Activated CD8-positive, alpha-beta memory T cell treated with anti-CD3 and anti-CD28 coated beads, Interleukin-2, amount 50 U/mL, for 48 hours (primary cell): ENCODE measurements around the gene RAET1E.
"Not testable (repeated sequence)": the region's sequence is repeated elsewhere in the genome, so short reads cannot be mapped to it uniquely, and the experiment has no call there.

Source experiments
- DNase-seq: peaks from one replicate; pipeline ENCODE4 v3.0.0-alpha.2; 2020

Gene RAET1E, protein sequence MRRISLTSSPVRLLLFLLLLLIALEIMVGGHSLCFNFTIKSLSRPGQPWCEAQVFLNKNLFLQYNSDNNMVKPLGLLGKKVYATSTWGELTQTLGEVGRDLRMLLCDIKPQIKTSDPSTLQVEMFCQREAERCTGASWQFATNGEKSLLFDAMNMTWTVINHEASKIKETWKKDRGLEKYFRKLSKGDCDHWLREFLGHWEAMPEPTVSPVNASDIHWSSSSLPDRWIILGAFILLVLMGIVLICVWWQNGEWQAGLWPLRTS

DNA sequence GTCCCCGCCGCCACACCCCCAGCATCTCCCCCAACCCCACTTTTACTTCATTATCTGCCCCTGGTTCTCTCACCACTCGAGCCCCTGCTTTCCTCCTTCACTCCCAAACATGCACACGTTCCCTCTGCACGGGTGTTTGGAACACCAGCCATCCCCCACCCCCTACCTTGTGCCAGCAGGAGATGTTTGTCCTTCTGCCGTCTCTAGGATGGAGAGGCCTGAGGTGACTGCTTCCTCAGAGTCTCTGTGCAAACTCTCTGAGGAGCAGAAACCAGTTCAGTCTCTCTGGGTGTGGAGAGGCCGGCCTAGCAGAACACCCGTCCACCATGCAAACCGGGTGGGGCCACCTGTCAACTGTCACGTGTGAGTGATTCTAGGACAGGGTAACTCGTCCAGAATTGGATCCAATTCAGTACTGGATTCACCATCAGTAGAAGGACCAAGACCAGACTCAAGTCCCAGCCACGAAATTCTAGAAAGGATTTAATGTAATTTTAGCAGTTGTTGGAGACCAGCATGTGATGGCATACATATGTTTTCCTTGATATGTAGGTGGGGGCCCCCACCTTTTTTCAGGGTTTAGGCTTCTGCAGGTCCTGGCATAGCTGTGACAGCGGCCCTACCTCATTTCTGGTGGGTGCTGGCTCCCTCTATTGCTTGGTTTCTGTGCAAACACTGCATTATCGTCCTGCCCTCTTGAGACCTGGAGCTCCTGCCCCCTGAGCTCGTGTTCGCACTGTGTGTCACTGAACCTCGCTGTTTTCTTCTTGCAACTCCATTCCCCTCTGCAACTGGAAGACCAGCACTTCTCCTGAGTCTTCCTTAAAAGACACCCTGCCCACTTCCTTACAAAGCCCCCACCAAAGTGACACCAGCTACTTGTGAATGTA is at the start of gene RAET1E:
Gene RAET1E, minus strand, starts transcription at position 259 of the 890 bp plus-strand sequence. CDS start 7,212 bp downstream, outside the sequence.
- peak; percentile 37 for DNase-seq

GRCh38 chr6:149947533-149947932 is 49.6 kb upstream of the RAET1E start:
- DNase-seq, result not testable (repeated sequence)

DNA sequence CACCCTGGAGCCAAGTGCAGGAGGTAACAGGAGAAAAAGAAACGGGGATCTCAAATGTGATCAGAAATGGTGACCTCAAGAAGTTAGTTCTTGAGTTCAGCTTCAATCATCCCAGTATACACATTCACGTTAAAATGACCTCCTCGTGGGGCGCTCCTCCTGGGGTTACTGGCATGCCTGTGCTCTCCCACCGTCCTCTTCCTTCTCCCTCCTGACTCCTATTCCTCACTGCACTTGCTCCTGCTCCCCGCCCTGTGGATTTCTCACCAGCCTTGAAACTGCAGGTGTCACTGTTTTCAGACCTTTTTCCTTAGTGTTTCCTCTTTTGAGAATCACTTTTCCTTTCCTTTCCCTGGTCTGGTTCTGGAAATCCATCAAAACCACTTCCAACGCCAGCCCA is 48.7 kb upstream of the RAET1E start:
- DNase-seq, result peak; percentile 10

GRCh38 chr6:149945276-149945675 is 47.4 kb upstream of the RAET1E start:
- DNase-seq, result peak; percentile 33

DNA sequence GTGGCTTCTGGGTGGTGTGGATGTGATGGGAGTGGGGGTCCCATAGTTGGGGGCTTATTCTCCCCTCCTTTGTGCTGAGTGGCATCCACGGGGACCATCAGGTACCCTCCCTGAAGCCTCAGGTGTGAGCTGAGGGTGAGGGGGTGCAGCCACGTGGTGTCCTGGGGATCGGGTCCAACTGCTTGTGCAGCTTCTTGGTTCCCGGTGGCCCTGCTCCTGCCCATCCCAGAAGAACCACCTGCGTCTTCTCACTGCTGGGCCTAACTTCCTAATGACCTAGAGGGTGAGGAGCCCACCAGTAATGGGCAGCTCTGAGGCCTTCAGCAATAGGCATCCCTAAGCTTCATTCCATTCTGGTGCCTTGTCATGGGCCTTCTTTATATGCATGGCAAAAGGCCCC is 45.4 kb upstream of the RAET1E start:
- peak; percentile 46 for DNase-seq

- no peak for DNase-seq
These were observed 44.5 kb upstream of the RAET1E start for GRCh38 chr6:149942461-149942829.

DNA sequence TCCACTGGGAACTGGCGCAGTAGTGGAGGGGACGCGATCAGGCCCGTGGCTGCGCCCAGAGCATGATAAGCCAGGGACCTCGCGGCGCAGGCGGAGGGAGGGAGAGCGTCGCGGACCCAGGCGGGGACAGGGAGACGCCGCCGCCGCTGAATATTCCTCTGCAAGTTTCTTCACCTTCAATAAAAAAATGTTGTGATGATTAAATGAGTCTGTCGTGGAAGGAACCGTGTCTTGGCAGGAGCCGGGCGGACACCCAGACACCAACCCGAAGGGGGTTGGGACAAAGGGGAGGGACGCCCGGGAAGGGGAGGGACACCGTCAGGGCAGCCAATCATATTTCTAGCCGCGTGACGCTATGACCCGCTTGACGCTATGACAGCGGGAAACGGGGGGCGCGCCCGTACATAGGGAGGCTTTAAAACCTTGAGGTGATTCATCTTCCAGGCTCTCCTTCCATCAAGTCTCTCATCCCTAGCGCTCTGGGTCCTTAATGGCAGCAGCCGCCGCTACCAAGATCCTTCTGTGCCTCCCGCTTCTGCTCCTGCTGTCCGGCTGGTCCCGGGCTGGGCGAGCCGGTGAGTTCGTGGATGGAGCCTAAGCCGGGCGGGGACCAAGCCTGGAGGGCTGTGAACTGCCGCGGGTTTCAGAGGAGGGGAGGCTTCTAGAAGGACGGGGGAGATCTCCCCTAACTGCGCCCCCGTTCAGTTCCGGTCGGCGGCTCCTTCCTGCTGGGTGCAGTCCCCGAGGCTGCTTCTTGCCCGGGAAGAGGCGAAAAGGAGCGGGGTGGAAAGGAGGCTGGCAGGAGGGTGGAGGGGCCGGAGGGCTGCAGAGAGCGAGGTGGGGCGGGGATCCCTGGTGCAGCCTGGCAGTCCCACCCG is 43.9 kb upstream of the RAET1E start, which contains the start of gene ULBP2:
Gene ULBP2, plus strand, starts transcription at position 432 of the 878 bp plus-strand sequence. Its CDS starts 59 bp downstream, at position 491.
- peak; percentile 89 for DNase-seq

DNA sequence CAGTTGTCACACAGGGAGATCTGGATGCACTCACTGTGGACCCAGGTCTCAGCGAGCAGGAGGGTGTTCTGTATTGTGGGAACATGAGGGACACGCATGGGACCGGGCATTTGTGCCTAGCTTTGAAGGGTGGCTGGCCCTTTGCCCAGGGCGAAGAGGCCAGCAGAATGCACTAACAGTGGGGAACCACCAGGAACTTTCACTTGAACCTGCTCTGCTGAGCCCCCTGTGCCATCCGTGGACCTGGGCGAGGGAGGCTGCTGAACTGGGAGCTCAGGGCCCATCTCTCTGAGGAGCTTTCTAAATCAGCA is 42.7 kb upstream of the RAET1E start:
- DNase-seq, result peak; percentile 57

GRCh38 chr6:149939909-149940671 is 42.2 kb upstream of the RAET1E start:
- DNase-seq, result peak; percentile 50

DNA sequence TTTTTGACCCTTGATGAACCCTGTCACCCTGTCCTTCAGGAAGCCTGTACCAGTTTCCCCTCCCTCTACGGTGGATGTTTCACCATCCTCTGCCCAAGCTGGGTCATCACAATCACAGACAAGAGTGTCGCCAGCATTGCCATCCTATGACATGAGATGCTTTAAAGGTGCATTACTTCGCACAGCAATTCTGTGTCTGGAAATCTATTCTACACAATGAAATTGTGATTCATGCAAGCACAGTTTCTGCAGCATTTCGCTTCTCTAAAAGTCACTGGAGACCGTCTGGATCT is 41.4 kb upstream of the RAET1E start:
- DNase-seq, result no peak

GRCh38 chr6:149938571-149939355 is 40.9 kb upstream of the RAET1E start:
- DNase-seq, result peak; percentile 67

DNA sequence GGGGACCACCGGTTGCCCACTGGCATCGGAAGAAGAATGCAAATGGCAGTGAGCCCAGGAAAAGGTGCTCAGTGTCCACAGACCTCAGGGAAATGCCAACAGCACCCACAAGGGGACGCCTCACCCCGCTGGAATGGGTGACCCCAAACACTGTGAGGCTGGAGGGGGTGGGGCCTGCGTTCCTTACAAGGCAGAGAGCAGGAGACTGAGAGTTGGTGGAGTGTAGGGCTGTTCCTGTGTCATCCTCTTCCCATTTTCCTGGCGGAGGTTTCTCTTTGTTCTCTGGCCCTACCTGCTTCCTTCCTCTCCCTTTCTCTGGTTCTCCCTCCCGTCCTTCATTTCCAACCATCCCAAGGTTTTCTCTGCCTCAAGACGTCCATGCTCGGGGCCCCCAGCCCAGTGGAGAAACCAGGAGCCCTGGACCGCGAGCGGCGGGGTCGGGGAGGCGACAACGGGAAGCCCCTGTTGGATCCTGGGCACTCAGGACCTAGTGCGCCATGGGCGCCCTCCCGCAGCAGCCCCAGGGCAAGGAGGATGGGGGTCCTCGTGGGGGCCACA is 40.2 kb upstream of the RAET1E start:
- not testable (repeated sequence) for DNase-seq

- DNase-seq, result no peak
These were observed 38.8 kb upstream of the RAET1E start for GRCh38 chr6:149936743-149937142.

DNA sequence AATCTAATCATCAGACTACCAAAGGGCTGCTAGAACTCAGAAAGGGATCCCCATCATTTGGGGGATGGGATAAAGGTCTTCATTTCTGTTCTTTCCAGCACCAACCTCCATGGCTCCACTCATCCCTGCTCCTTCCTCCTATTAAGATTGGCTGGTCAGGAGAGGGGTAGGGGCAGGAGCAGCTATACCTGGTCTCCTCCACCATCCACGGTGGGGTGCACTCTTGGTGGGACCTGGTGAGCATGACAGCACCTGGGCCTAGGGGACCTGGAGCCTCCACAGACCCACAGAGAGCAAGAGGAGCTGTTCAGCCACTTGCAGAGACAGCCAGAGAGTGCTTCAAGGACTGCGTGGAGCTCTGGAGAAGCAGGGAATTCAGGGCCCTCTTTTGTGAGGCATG is 37.8 kb upstream of the RAET1E start:
- no peak for DNase-seq

DNA sequence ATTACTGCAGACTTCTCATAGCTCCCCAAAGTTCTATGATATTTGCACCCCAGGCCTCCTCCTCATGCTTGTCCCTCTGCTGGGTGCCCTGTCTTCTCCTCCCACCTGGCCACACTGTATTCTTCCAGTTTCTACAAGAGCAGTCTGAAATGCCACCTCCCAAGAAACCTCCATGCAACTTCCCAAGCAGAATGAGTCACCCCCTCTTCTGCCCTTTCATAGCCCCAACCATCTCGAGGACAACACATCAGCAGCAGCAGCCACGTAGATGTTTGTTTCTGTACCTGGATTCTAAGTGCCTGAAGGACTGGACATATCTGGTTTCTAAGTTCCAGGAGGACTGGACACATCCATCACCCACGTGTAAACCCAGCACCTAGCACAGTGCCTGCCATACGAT is 37.3 kb upstream of the RAET1E start:
- DNase-seq, result no peak

DNA sequence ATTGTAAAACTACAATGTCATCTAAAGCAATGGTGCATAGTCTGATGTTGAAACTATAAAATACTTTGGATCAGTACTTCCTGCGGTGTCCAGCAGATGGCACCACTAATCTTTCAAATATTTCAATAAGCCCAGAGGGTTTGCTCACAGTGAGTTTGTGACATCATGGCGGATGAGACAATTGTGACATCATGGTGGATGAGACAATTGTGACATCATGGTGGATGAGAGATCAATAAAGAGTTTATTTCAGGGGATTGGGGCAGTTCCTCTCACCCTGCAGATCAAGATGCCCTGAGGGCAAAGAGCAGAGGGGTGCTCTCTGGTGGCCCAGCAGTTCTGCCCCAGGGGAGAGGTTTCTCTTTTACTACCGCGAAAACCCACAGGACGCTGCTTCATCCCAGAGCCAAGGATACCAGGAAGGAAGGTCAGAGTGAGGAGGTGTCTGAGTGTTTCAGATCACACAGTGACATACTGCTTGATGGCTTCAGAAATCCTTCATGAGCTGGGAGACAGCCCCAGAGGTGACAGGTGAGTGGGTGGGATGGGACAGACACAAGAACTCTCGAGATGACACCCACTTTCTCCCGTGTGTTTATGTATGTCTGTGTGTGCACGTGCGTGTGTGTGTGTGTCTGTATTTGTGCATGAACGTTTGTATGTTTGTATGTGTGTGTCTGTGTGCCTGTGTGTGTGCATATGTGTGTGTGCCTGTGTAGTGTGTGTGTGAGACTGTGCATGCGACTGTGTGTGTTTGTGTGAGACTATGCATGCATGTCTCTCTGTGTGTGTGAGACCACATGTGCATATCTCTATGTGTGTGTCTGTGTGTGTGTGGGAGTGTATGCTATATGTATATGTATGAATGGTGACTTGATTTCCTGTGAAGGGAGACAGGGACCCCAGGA is 36.6 kb upstream of the RAET1E start:
- DNase-seq, result peak; percentile 84

DNA sequence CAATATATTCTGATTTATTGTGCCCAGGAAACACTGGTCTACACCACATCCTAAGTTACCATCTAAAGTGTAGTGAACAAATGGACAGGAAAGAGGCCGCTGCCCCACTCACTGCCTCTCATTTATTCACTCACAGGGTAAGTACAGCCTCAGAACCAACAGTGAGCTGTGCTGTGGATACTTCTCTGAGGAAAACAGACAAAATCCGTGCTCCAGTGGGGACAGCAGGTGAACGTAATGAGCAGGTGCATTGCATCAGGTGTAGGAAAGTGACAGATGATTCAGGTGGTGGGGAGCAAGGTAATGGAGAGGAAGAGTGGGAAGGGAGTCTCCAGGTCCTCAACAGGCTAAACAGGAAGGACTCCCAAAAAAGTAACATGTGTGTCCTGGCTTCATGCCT is 35.5 kb upstream of the RAET1E start:
- DNase-seq, result peak; percentile 25

DNA sequence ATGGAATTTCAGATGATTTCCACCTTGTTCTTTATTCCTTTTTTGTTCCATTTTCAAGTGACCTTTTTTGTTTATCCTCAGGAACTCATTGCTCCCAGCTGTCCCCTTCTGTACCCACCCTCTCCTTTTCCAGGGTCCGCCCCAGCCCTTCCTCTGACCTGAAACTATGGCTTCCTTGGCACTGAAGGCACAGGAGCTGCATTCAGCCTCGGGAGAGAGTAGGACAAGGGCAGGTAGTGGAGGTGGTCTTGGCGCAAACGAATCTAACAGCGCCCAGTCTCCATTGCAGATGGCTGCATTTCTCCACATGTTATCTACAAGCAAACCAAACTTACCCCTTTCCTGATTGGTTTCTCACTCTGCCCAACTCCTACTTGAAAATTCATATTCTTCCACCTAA is 35.1 kb upstream of the RAET1E start:
- no peak for DNase-seq

GRCh38 chr6:149931501-149931900 is 33.6 kb upstream of the RAET1E start:
- no peak for DNase-seq

GRCh38 chr6:149929422-149929821 is 31.5 kb upstream of the RAET1E start:
- peak; percentile 53 for DNase-seq
